ENCODE data around the gene PARD3.

Gene PARD3

GRCh38 chr10:34584164-34584563 is 230.9 kb downstream of the PARD3 start:
- Histone ChIP-seq H3K36me3 (ENCODE audit: insufficient read depth, low read length) (no peaks in the 10 kb centered on the region), H3K9me3 (ENCODE audit: low read length) (no peaks in the 10 kb centered on the region), H3K4me1 (ENCODE audit: insufficient read depth, low read length) (peaks cover 20% of the 10 kb centered on the region), H3K4me3 (ENCODE audit: low read depth in 1 of 2, low read length in 2 of 2) (no peak overlapping the region), H3K27ac (ENCODE audit: low read depth, low read length) (no peak overlapping the region), H3K9ac (ENCODE audit: low read length) (no peak overlapping the region), H3K27me3 (ENCODE audit: control insufficient read depth in 1 of 2, insufficient read depth in 2 of 2, low read length in 2 of 2) (no peaks in the 10 kb centered on the region)

DNA sequence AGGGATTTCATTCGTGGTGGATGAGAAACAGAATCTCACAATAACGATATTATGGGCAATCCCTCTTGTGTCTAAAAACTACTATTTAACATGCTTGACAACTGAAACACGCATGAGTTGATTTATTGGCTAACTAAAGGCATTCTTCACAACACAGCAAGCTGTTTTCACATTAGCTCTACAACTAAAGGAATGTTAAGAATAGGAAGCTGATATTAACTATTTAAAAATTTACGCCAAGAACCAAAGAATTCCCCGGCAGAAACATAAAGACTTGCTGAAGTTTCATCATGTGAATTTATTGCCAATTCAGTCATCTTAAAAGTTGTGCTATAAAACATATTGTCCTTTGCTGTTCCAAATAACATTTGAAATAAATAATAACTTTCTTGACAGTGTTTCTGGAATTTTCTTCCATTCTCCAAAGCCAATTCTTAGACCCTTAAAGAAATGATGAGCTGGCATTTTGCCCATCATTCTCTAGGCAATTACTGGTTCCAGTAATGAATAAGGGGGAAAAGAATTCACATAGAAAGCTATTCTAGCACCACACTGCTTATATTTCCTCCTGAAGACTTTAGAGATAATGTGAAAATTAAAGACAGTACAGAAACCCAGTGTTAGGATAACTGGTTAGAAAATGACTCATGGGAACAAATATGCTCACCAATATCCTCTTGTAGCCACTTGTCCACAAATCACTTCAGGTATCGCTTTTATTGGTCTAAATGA is 233.1 kb downstream of the PARD3 start:
- Histone ChIP-seq H3K9me3 (ENCODE audit: low read length) (no peaks in the 10 kb centered on the region), H3K27ac (ENCODE audit: low read depth, low read length) (no peak overlapping the region), H3K27me3 (ENCODE audit: control insufficient read depth in 1 of 2, insufficient read depth in 2 of 2, low read length in 2 of 2) (no peaks in the 10 kb centered on the region), H3K9ac (ENCODE audit: low read length) (no peak overlapping the region), H3K36me3 (ENCODE audit: insufficient read depth, low read length) (no peaks in the 10 kb centered on the region), H3K4me1 (ENCODE audit: insufficient read depth, low read length) (peaks cover 23% of the 10 kb centered on the region), H3K4me3 (ENCODE audit: low read depth in 1 of 2, low read length in 2 of 2) (no peak overlapping the region)

- Histone ChIP-seq H3K4me3 (ENCODE audit: low read depth in 1 of 2, low read length in 2 of 2) (no peak overlapping the region), H3K27me3 (ENCODE audit: control insufficient read depth in 1 of 2, insufficient read depth in 2 of 2, low read length in 2 of 2) (no peaks in the 10 kb centered on the region), H3K36me3 (ENCODE audit: insufficient read depth, low read length) (no peaks in the 10 kb centered on the region), H3K9me3 (ENCODE audit: low read length) (no peaks in the 10 kb centered on the region), H3K4me1 (ENCODE audit: insufficient read depth, low read length) (peaks cover 29% of the 10 kb centered on the region), H3K9ac (ENCODE audit: low read length) (no peak overlapping the region), H3K27ac (ENCODE audit: low read depth, low read length) (no peak overlapping the region)
Measured at GRCh38 chr10:34580643-34581042, 234.5 kb downstream of the PARD3 start.

- Histone ChIP-seq H3K9ac (ENCODE audit: low read length) (no peak overlapping the region), H3K4me1 (ENCODE audit: insufficient read depth, low read length) (peaks cover 31% of the 10 kb centered on the region), H3K27ac (ENCODE audit: low read depth, low read length) (no peak overlapping the region), H3K4me3 (ENCODE audit: low read depth in 1 of 2, low read length in 2 of 2) (no peak overlapping the region), H3K9me3 (ENCODE audit: low read length) (no peaks in the 10 kb centered on the region), H3K36me3 (ENCODE audit: insufficient read depth, low read length) (no peaks in the 10 kb centered on the region), H3K27me3 (ENCODE audit: control insufficient read depth in 1 of 2, insufficient read depth in 2 of 2, low read length in 2 of 2) (no peaks in the 10 kb centered on the region)
Measured at GRCh38 chr10:34580214-34580613, 234.9 kb downstream of the PARD3 start.

- Histone ChIP-seq H3K4me3 (ENCODE audit: low read depth in 1 of 2, low read length in 2 of 2) (no peak overlapping the region), H3K27me3 (ENCODE audit: control insufficient read depth in 1 of 2, insufficient read depth in 2 of 2, low read length in 2 of 2) (no peaks in the 10 kb centered on the region), H3K27ac (ENCODE audit: low read depth, low read length) (no peak overlapping the region), H3K4me1 (ENCODE audit: insufficient read depth, low read length) (peaks cover 32% of the 10 kb centered on the region), H3K9me3 (ENCODE audit: low read length) (no peaks in the 10 kb centered on the region), H3K36me3 (ENCODE audit: insufficient read depth, low read length) (no peaks in the 10 kb centered on the region), H3K9ac (ENCODE audit: low read length) (no peak overlapping the region)
Measured at GRCh38 chr10:34578468-34578867, 236.6 kb downstream of the PARD3 start.

GRCh38 chr10:34576797-34577196 is 238.3 kb downstream of the PARD3 start:
- Histone ChIP-seq H3K36me3 (ENCODE audit: insufficient read depth, low read length) (no peaks in the 10 kb centered on the region), H3K27ac (ENCODE audit: low read depth, low read length) (no peak overlapping the region), H3K9me3 (ENCODE audit: low read length) (no peaks in the 10 kb centered on the region), H3K27me3 (ENCODE audit: control insufficient read depth in 1 of 2, insufficient read depth in 2 of 2, low read length in 2 of 2) (no peaks in the 10 kb centered on the region), H3K4me1 (ENCODE audit: insufficient read depth, low read length) (peaks cover 23% of the 10 kb centered on the region), H3K4me3 (ENCODE audit: low read depth in 1 of 2, low read length in 2 of 2) (no peak overlapping the region), H3K9ac (ENCODE audit: low read length) (no peak overlapping the region)

DNA sequence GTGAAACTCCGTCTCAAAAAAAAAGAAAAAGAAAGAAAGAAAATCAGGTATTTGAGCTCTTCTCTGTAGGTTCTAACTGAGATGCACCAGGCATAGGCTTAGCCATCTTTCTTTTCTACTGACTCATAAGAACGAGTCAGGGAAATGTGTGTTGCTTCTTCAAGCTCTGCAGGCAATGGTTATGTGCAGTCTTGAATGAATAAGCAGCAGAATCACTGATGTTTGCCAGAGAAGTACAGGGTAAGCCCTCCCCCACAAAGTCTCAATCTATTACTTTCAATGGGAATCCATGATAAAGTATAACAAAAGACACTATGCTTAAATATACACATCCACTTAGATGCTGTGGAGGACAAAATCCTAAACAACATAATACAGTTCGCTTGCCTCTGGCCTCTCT is 239.2 kb downstream of the PARD3 start:
- Histone ChIP-seq H3K27me3 (ENCODE audit: control insufficient read depth in 1 of 2, insufficient read depth in 2 of 2, low read length in 2 of 2) (no peaks in the 10 kb centered on the region), H3K9me3 (ENCODE audit: low read length) (no peaks in the 10 kb centered on the region), H3K4me3 (ENCODE audit: low read depth in 1 of 2, low read length in 2 of 2) (no peak overlapping the region), H3K4me1 (ENCODE audit: insufficient read depth, low read length) (peaks cover 23% of the 10 kb centered on the region), H3K36me3 (ENCODE audit: insufficient read depth, low read length) (no peaks in the 10 kb centered on the region), H3K27ac (ENCODE audit: low read depth, low read length) (no peak overlapping the region), H3K9ac (ENCODE audit: low read length) (no peak overlapping the region)

GRCh38 chr10:34574353-34574934 is 240.7 kb downstream of the PARD3 start:
- Histone ChIP-seq H3K9me3 (ENCODE audit: low read length) (no peaks in the 10 kb centered on the region), H3K36me3 (ENCODE audit: insufficient read depth, low read length) (no peaks in the 10 kb centered on the region), H3K4me1 (ENCODE audit: insufficient read depth, low read length) (peaks cover 23% of the 10 kb centered on the region), H3K27me3 (ENCODE audit: control insufficient read depth in 1 of 2, insufficient read depth in 2 of 2, low read length in 2 of 2) (no peaks in the 10 kb centered on the region), H3K4me3 (ENCODE audit: low read depth in 1 of 2, low read length in 2 of 2) (no peak overlapping the region), H3K27ac (ENCODE audit: low read depth, low read length) (no peak overlapping the region), H3K9ac (ENCODE audit: low read length) (no peak overlapping the region)

- Histone ChIP-seq H3K27me3 (ENCODE audit: control insufficient read depth in 1 of 2, insufficient read depth in 2 of 2, low read length in 2 of 2) (no peaks in the 10 kb centered on the region), H3K9ac (ENCODE audit: low read length) (no peak overlapping the region), H3K4me1 (ENCODE audit: insufficient read depth, low read length) (peaks cover 14% of the 10 kb centered on the region), H3K9me3 (ENCODE audit: low read length) (no peaks in the 10 kb centered on the region), H3K27ac (ENCODE audit: low read depth, low read length) (no peak overlapping the region), H3K4me3 (ENCODE audit: low read depth in 1 of 2, low read length in 2 of 2) (no peak overlapping the region), H3K36me3 (ENCODE audit: insufficient read depth, low read length) (no peaks in the 10 kb centered on the region)
Measured at GRCh38 chr10:34570887-34571286, 244.2 kb downstream of the PARD3 start.

GRCh38 chr10:34567659-34568253 is 247.3 kb downstream of the PARD3 start:
- no peaks in the 10 kb centered on the region for H3K9me3 ChIP-seq (ENCODE audit: low read length)
- no peaks in the 10 kb centered on the region for H3K27me3 ChIP-seq (ENCODE audit: control insufficient read depth in 1 of 2, insufficient read depth in 2 of 2, low read length in 2 of 2)
- H3K27ac ChIP-seq (ENCODE audit: low read depth, low read length), result no peak overlapping the region
- H3K9ac ChIP-seq (ENCODE audit: low read length), result no peak overlapping the region
- H3K36me3 ChIP-seq (ENCODE audit: insufficient read depth, low read length), result no peaks in the 10 kb centered on the region
- no peak overlapping the region for H3K4me3 ChIP-seq (ENCODE audit: low read depth in 1 of 2, low read length in 2 of 2)
- no peaks in the 10 kb centered on the region for H3K4me1 ChIP-seq (ENCODE audit: insufficient read depth, low read length)

DNA sequence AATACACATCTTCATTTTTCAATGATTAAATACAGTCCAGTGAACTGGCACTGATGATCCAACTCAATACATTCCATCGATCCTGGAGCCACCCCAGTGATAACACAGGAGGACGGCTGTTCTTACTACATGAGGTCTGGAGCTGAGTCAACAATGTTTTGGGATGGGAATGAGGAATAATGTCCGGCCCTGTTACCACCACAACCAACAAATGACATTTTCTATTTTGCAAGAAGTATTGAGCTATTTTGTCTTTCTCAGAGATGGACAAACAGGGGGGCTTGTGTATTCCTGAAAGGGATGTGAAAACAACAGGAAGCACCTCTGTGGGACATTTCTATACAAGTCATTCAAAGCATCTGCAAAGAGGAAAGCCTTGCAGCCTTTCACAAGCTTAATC is 249.2 kb downstream of the PARD3 start:
- H3K9me3 ChIP-seq (ENCODE audit: low read length), result no peaks in the 10 kb centered on the region
- H3K27ac ChIP-seq (ENCODE audit: low read depth, low read length), result no peak overlapping the region
- no peak overlapping the region for H3K9ac ChIP-seq (ENCODE audit: low read length)
- H3K4me3 ChIP-seq (ENCODE audit: low read depth in 1 of 2, low read length in 2 of 2), result no peak overlapping the region
- no peaks in the 10 kb centered on the region for H3K36me3 ChIP-seq (ENCODE audit: insufficient read depth, low read length)
- no peaks in the 10 kb centered on the region for H3K4me1 ChIP-seq (ENCODE audit: insufficient read depth, low read length)
- H3K27me3 ChIP-seq (ENCODE audit: control insufficient read depth in 1 of 2, insufficient read depth in 2 of 2, low read length in 2 of 2), result no peaks in the 10 kb centered on the region

Data from muscle layer of colon (tissue), 2 donors.